Stimulated activated CD4-positive, alpha-beta T cell treated with anti-CD3 and anti-CD28 coated beads, Interleukin-2, amount 100 ng/mL, for 24 hours (primary cell): ENCODE data around the gene ZNF3.
"Not testable (repeated sequence)": the region's sequence is repeated elsewhere in the genome, so short reads cannot be mapped to it uniquely, and the experiment has no call there.

Experiments used
- DNase-seq, 2 donors: peaks; one replicate each; pipeline ENCODE4 v3.0.0-alpha.2; 2020

ZNF3 gene

DNA sequence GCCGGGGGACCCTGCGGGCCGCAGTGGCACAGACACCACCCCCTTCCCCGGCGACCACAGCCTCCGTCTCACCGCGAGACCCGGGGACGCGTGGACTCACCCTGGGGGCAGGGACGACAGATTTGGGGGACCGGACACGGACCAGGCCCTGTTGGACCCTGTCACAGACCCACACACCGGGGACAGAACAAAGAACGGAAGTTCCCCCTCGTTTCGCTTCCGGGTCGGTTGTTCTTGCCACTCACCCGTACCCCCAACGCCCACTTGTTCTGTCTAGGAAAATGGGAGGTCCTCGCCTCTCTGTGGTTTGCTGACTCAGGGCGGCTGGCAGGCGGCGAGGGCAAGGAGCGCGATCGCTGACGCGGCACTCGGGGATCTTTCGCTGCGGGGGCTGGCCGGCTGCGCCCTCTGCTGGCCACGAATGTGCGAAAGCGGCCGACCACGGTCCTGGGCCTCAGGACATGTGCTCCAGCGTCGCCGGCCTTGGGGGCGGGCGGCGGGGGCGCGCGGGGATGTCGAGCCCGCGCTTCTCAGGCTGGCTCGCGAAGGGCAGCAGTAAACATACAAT lies at the start of gene ZNF3:
ZNF3 (minus strand) TSS at position 189 of the 568 bp plus-strand sequence. CDS start 4,366 bp downstream, outside the sequence.
- DNase-seq = peak; percentile 97 to 98

DNA sequence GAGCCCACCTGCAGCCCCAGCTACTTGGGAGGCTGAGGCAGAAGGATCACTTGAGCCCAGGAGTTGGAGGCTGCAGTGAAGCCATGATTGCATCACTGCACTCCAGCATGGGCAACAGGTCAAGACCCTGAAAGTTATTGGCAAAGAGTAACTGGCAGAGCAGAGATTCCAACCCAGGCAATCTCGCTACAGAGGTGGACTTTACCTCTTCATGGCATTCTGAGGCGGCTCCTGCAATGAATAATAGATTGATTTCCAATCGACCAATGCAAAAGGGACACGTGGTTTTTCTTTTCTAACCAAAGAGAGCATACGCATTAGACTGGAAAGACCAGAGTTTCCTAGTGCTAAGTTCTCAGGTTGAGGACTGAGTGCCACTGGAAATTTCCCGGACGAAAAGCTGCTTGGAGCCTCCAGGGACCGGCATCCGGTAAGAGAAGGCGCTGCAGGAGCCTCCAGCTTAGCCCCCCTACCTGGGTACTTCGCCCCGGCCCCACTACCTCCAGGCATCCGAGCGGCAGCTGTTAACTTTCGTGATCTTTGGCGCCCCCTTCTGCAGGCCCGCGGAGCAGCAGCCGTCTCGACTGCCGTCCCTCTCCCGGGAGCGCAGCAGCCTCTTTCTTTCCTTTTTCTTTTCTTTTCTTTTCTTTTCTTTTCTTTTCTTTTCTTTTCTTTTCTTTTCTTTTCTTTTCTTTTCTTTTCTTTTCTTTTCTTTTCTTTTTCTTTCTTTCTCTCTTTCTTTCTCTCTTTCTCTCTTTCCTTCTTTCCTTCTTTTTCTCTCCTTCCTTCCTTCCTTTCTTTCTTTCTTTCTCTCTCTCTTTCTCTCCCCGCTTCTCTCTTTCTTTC lies 49.3 kb upstream of the ZNF3 start:
- peak; percentile 89 for DNase-seq

DNA sequence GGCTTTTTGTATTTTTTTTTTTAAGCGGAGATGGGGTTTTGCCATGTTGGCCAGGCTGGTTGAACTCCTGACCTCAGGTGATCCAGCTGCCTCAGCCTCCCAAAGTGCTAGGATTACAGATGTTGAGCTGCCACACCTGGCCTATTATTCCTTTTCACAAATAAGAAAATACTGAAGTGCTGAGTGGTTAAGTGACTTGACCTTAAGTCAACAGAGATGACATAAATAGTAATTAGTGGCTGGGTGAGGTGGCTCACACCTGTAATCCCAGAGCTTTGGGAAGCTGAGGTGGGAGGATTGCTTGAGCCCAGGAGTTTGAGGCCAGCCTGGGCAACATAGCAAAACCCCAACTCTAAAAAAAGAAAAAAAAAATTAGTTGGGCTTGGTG lies 48.7 kb upstream of the ZNF3 start:
- not testable (repeated sequence) for DNase-seq

DNA sequence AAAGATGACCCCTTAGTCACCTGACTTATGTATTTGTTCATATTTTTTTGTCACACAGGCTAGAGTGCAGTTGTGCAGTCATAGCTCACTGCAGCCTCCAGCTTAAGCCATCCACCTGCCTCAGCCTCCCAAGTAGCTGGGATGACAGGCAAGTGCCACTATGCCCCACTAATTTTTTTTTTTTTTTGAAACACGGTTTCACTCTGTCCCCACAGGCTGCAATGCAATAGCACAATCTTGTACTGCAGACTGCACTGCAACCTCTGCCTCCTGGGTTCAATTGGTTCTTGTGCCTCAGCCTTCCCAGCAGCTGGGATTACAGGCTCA lies 47.1 kb upstream of the ZNF3 start:
- DNase-seq = no peak

DNA sequence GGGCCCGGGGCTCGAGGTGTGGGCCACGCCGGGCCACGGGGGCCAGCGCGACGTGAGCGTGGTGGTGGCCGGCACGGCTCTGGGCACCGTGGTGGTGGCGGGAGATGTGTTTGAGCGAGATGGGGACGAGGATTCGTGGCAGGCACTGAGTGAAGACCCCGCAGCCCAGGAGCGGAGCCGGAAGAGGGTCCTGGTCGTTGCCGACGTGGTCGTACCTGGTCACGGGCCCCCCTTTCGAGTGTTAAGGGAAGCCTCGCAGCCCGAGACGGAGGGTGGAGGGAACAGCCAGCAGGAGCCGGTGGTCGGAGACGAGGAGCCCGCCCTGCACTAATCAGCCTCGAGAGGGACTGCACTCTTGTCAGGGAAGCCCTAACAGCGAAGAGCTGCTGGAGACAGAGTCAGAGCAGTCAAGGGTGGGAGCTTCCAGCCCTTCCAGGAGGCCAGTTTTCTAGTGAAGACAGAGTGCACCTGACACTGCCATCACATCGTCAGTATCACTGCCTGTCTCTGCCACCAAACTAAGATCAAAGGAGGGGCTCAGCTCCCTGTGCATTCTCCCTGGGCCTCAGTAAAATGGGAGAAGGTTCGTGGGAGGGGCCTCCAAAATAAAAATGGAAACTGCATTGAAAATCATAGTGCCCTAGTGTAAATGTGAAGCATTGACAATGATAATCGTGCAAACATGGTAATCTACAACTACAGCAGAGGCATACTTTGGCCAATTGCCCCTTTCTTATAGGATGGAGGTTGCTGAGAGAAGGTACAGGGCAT lies 46.5 kb upstream of the ZNF3 start:
- peak; percentile 38 for DNase-seq

DNA sequence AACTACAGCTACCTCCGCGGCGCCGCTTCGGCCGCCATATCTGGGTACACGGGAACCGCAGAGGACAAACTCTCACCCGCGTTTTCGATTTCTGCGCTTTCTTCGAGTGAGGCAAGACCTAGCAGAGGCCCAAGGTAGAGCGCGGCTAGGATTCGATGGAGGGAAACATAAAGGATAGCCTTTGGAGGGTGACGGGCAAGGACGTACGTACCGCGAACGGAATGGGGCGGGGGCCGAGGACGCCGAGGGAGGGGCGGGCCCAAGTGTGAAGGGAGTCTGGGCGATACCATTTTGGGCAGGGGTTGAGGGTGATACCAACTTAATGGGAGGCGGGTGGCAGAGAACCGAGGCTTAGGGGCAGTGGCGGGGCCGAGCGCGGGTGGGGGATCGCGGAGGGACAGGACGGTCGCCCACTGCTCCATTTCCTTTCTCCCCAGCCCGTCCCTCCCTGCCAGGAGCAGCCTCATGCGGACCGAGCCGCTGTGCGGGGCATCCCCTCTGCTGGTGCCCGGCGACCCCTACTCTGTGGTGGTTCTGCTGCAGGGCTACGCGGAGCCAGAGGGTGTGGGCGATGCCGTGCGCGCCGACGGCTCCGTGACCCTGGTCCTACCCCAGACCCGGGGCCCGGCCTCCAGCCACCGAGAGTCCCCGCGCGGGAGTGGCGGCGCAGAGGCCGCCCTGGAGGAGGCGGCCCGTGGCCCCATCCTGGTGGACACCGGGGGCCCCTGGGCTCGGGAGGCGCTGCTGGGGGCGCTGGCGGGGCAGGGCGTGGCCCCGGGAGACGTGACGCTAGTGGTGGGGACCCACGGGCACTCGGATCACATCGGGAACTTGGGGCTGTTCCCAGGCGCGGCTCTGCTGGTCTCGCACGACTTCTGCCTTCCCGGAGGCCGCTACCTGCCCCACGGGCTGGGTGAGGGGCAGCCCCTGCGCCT lies 45.7 kb upstream of the ZNF3 start, which contains the start of gene MBLAC1:
MBLAC1 (plus strand) TSS at position 37 of the 935 bp plus-strand sequence; CDS start at position 466, 429 bp downstream.
- peak; percentile 92 to 93 for DNase-seq

DNA sequence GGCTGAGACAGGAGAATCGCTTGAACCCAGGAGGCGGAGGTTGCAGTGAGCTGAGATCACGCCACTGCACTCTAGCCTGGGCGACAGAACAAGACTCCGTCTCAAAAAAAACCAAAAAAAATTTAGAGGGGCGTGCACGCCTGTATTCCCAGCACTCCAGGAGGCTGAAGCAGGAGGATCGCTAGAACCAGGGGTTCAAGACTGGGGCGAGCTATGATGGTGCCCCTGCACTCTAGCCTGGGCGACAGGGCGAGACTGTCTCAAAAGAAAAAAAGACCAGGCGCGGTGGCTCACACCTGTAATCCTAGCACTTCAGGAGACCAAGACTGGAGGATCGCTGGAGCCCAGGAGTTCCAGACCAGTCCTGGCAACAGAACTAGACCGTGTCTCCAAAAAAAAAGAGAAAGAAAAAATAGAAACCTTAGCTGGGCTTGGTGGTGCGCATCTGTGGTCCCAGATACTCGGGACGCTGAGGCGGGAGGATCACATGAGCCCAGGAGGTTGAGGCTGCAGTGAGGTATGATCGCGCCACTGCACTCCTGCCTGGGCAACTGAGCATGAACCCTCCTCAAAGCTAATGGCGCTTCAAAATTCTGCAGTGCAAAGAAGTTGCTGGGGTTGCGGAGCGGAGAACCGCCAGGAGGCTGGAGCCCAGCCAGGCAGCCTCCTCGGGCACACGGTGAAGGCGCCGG lies 44.9 kb upstream of the ZNF3 start:
- DNase-seq = peak in 1 of 2 donors; percentile 29

DNA sequence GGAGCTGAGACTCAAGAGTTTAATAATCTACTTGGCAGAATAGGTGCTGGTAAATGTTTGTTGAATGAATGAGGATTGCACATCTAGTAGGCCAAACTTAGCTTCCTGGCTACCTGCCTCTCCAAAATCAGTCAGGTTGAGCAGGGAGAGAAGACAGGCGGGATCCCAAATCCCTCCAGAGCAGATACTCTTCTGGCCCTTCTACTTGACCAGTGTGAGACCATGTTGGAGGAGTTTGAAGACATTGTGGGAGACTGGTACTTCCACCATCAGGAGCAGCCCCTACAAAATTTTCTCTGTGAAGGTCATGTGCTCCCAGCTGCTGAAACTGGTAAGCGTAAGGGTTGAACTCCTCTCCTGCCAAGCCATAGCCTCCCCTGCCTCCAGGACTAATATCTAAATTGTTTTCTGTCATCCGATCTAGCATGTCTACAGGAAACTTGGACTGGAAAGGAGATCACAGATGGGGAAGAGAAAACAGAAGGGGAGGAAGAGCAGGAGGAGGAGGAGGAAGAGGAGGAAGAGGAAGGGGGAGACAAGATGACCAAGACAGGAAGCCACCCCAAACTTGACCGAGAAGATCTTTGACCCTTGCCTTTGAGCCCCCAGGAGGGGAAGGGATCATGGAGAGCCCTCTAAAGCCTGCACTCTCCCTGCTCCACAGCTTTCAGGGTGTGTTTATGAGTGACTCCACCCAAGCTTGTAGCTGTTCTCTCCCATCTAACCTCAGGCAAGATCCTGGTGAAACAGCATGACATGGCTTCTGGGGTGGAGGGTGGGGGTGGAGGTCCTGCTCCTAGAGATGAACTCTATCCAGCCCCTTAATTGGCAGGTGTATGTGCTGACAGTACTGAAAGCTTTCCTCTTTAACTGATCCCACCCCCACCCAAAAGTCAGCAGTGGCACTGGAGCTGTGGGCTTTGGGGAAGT lies 43.0 kb upstream of the ZNF3 start:
- DNase-seq = no peak

DNA sequence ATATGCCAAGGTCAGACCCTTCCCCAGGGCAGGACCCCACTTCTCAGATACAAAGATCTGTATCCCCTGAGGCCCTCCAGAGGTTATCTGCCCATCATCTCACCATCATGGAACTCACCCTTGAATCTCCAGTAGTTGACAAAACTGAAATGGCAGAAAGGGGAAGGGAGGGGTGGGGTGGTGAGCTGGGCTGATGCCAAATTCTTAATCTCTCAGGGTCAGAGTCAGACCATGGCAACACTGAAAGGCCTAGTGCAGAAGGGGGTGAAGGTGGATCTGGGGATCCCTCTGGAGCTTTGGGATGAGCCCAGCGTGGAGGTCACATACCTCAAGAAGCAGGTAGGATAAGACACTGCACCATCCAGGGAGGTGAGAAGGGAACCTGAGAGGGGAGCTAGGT lies 41.0 kb upstream of the ZNF3 start:
- no peak for DNase-seq

DNA sequence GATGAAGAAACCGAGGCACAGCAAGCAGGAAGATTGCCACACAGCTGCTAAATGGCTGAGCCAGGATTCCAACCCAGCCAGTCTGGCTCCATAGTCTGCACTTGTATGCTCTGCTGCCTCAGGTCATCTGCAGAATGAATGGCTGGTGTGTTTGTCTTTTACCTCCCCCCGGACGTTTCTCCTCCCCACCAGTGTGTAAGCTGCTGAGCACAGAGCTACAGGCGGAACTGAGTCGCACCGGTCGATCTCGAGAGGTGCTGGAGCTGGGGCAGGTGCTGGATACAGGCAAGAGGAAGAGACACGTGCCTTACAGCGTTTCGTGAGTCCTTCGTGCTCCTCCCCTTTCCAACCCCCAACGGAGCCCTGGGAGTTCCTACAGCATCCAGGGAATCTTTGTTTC lies 40.5 kb upstream of the ZNF3 start:
- DNase-seq = no peak

DNA sequence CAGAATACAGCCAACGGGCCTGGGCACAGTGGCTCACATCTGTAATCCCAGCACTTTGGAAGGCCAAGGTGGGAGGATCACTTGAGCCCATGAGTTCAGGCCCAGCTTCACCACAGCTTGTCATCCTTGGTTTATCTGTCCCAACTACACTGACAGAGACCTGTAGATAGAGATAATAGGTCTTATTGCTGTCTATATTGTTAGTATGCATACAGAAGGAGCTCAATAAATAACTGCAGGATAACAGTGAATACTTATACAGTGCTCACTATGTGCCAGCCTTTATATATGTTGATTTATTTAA lies 39.2 kb upstream of the ZNF3 start:
- DNase-seq = no peak

DNA sequence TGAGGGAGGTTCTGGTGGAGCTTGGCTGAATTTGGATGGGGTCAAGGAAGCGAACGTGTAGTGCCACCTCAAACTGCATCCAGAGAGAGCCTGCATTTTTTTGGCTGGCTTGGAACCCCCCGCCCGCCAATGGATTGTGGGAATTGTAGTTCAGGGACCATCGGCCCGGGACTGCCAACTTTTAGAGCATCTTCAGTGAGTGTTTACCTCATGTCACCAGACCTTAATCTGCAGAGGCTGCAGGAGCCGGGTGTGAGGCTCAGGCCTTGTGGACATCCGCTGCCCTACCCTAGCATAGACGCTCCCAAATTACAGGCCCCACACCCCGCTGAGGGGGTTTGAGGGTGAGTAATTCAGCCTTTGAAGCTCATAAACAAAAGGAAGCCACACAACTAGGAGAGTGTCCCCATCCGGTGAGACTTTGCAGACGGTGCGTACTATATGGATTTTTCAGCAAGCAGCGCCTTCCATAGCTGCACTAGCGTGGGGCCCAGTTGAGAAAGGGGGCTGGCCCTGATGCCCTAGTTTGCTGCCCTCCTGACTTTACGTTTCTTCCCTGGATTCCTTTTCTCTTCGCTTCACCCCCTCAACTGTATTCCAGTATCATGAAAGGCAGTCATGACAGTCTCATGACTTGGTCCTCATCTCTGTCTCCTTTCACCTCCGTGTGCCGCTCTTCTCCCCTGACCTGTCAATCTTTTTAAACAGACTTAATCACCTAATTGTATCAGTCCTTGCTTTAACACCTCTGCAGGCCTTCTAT lies 38.6 kb upstream of the ZNF3 start:
- peak; percentile 71 to 76 for DNase-seq

DNA sequence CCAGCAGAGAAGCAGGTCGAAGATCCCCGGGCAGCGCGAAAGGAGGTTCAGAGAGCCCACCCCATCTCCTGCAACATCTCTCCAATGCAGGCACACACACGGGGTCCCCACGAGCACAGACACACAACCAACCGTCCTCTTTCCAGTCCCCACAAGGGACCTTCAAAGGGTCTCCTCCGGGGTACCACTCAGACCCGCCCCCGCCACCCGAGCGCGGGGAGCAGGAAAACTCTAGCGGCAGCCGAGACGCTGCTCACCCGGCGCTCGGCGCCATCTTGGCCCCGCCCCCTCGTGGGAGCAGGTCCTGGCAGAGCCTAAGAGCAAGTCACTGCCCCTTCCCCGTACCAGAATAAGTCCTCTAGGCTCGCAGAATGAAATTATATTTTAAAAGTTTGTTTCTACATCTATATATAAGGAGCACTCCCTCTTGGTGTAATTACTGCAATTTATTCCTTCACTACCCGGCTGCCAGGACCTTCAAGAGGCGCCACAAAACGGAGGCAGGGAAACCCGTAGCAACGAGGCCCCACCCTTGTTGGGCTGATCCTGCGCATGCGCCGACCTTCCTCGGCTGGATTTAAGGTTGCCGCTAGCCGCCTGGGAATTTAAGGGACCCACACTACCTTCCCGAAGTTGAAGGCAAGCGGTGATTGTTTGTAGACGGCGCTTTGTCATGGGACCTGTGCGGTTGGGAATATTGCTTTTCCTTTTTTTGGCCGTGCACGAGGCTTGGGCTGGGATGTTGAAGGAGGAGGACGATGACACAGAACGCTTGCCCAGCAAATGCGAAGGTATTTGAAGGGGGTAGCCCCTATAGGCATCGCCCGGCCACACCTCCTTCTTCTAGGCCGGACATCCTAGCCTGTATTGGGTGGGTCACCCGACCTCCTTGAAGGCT lies 37.8 kb upstream of the ZNF3 start, which contains the start of the genes CNPY4 and TAF6:
CNPY4 (plus strand) TSS at position 563 of the 898 bp plus-strand sequence; CDS start at position 674, 111 bp downstream.
TAF6 (minus strand) TSS at position 287 of the 898 bp plus-strand sequence. CDS start 5,149 bp downstream, outside the sequence.
- DNase-seq = peak; percentile 96 to 97

DNA sequence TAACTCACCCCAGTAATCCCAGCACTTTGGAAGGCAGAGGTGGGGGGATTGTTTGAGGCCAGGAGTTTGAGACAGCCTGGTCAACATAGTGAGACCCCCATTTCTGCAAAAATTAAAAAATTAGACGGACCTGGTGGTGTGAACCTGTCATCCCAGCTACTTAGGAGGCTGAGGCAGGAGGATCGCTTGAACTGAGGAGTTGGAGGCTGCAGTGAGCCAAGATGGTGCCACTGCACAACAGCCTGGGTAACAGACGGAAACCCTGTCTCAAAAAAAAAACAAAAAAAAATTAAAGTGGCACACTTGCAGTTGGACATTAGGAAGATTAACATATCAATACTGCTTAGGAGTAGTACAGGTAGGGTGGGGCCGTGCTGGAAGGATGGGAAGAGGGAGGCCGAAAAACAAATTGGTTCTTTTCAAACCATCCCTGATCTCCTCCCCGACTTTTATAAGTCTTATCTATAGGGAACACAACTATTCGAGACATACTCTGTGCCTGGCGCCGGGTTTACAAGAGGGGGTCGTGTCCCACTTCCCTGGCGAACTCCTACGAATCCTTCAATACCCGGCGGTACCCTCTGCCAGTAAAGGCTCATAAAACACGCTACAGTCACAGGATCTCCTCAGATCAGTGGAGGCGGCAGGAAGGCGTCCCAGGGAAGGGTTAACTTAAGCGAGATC lies 37.0 kb upstream of the ZNF3 start:
- DNase-seq = no peak

DNA sequence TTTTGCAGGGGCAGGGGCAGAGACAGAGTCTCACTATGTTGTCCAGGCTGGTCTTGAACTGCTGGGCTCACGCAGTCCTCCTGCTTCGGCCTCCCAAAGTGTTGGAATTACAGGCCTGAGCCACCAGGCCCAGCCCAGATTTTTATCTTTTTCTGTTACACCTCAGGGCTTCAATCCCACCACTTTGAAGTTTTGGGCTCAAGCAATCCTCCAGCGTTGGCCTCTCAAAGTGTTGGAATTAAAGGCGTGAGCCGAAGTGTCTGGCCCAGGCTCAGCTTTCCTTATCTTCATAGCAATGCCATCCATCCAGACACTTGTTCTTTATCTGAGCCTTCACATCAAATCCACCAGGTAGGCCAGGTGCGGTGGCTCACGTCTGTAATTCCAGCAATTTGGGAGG lies 33.5 kb upstream of the ZNF3 start:
- no peak for DNase-seq

DNA sequence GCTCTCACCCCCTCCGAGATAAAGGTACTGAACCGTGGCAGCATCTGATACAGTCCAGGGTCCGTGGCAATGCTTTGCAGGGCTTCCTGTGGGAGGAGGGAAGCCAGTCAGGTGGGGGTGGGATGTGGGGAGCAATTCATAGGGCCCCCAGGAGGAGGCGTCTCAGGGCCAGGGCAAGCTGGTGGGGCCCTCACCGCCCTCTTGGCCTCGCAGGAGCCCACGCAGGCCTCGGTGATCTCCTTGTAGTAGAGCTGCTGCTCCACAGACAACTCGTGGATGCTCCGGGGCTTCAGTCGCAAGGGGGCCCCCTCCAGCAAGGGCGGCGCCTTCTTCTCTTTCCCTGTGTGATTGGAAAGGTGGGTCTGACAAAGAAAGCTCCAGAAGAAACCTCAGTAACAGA lies 30.4 kb upstream of the ZNF3 start:
- no peak for DNase-seq

DNA sequence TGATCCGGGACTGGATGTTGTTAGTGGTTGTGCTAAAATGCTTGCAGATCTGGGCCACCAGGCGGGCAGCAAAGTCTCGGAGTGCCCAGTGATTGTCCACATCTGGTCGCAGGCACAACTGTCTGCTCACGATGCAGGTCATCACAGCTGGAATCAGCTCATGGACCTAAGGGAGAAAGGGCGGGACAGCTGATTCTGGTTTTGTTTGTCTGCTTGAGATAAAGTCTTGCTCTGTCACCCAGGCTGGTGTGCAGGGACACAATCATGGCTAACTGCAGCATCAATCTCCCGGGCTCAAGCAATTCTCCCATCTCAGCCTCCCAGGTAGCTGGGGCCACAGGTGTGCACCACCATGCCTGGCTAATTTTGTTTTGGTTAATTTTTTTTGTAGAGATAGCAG lies 29.6 kb upstream of the ZNF3 start:
- no peak for DNase-seq

DNA sequence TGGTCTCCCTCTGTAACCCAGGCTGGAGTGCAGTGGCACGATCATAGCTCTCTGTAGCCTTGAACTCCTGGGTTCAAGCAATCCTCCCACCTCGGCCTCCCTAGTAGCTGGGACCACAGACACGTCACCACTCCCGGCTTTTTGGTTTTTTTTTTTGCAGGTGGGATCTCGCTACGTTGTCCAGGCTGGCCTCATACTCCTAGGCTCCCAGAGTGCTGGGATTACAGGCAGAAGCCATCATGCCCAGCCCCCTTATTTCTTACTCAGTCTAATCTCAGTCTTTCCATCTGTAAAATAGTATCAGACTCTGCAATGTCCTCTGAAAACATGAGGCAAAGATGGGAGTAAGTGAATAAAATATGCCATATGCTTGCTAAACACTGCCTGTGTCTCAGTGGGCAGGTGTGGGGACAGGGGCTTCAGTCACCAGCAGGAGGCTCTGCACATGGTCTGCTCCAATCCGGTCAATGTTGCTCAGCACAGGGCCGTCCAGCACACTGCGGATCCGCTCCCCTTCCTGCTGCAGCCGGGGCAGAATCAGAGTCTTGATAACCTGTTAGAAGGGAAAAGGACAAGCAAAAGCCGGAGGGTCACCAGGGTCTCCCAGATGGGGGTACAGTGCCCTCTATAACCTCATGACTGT lies 28.1 kb upstream of the ZNF3 start:
- no peak for DNase-seq
